Stimulated activated CD8-positive, alpha-beta memory T cell treated with anti-CD3 and anti-CD28 coated beads, Interleukin-15, amount 100 ng/mL, for 24 hours (primary cell): ENCODE measurements around the gene KIAA1217.

Source experiments
- DNase-seq: peaks from one replicate; pipeline ENCODE4 v3.0.0-alpha.2; 2020; ENCODE audit warnings: low read depth

Gene KIAA1217

DNA sequence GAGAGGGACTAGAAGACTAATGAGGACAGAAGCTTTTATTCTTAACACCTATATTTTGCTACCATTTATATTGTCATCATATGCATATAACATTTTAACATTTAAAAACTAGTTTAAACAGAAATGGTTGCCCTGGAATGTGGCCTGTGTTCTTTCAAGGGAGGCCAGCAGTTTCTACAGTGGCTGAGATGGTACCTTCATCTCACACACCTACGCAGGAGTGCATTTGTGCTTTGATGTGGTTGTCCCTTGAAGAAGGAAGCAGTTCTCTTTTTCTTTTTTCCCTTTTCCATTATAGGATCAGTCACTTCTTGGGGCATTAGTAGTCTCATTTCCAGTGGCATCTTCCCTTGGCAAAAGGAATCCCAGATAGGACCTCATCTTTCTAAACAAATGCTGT lies 38.9 kb downstream of the KIAA1217 start:
- no peak for DNase-seq

- no peak for DNase-seq
Observed at GRCh38 chr10:24249829-24250415, 41.0 kb downstream of the KIAA1217 start.

- DNase-seq: no peak
Observed at GRCh38 chr10:24251547-24251946, 42.6 kb downstream of the KIAA1217 start.

GRCh38 chr10:24254180-24254579 lies 45.2 kb downstream of the KIAA1217 start:
- DNase-seq: no peak

DNA sequence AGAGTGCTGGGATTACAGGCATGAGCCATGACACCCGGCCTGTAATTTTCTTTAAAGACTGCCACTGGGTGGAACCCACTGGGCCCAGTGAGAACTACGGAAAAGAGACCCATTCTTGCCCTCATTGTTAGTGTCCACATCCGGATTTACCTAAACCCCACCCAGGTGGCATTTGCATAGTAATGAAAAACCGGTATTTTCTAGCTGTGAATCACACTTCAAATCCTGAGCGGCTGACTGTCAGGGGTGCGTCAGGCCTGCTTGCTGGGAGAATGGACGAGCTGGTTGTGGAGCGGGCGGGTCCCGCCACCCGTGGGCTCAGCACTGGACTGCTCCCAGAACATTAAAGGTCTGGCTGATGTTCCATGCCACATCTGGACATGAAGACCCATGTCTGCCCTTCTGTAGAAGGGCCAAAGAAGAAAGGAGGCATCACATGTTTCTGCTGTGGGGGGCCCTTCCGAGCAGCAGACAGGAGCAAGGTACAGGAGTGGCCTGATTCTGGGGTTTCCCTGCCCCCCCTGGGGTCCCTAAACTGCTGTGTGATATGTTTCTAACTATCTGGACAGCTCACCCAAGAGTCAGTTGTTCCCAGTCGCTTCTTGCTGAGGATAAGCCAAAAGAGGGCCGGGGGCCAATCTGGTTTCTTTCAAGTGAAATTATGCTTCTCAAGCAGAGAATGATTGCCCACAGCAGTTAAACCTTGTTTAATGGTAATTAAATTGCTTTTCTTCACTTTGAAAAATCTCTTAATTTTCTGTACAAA lies 46.4 kb downstream of the KIAA1217 start:
- no peak for DNase-seq

DNA sequence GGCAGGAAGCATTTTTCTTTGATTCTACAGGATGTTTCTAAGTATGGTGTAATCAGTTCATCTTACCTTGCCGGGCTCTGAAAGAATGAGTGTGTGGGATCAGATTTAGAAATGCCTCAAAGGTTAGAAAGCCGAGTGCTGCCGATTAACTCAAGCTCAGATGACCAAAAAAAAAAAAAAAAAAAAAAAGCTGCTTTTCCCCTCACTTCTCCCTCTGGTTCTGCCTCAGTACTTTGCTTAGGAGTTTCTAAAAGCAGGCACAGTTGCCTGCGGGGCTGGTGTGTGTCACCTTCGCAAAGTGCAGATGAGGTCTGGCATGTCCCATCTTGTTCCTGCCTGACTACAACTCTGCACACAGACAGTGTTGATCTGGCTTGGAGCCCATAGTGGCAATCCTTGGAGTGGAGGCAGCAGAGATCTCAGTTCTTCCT lies 47.0 kb downstream of the KIAA1217 start:
- no peak for DNase-seq

GRCh38 chr10:24256619-24257107 lies 47.7 kb downstream of the KIAA1217 start:
- DNase-seq: no peak

- no peak for DNase-seq
Observed at GRCh38 chr10:24257588-24257987, 48.6 kb downstream of the KIAA1217 start.

GRCh38 chr10:24259365-24260130 lies 50.6 kb downstream of the KIAA1217 start:
- no peak for DNase-seq

- no peak for DNase-seq
Observed at GRCh38 chr10:24261627-24262026, 52.7 kb downstream of the KIAA1217 start.

DNA sequence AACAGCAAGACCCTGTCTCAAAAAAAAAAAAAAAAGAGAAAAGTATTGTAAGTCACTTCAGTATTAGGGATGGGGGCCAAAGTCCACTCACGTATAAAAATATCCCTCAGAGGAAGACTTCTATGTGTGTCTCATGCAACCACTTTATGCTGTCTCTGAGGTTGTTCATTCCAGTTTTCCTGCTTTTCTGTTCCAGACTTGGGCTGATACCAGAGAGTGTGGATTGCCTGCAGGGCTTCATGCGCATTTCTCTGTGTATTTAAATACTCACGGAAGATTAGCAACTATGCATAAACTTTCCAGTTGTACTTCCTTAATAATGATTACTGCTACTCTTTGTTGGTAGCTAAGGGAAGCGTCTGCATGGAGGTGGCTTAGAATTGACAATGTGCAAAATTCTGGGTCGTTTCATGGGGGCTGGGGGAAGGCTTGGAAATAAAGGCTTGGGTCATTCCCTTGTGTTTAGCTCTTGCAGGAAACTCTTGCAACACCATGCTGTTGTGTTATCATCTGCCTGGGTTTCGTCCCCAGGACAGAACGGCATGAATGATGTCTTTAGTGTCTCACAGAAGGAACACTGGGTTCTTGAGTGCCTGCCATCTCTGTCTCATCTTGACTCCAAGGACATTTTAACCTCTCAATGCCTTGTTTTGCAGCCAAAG lies 54.1 kb downstream of the KIAA1217 start:
- DNase-seq: no peak

DNA sequence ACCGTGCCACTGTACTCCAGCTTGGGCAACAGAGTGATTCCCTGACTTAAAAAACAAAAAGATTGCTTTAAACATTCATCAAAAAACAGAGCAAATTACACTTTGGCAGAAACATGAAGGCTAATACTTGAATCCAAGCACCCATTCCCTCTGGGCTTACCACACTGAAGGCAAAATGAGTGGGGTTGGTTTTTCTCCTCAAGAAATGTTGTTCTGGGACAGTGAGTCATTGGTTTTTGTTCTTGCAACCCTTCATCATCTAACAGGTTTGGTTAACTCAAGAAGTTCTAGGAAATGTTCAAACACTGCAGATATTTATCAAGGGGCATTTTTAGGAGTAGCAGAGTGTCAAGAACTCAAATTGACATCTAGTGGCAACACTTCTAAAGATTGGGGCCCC lies 60.5 kb downstream of the KIAA1217 start:
- DNase-seq: no peak

DNA sequence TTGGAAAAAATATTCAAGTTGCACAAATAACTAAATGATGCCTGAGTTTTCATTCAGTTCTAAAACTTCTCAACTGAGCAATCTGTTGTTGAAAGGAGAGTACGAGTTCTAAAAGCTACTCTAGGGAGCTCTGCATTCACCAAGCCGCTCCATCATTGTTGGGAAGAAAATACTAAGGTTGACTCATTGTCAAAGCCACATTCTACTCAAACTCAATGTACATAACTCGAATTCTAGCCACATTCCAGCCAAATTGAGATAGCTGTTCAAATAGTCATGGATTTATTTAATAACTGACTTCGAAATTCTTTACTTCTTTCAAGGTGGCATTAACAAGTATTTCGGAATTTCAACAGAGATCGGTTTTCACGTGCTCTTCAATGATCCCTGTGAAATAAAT lies 63.4 kb downstream of the KIAA1217 start:
- DNase-seq: no peak

DNA sequence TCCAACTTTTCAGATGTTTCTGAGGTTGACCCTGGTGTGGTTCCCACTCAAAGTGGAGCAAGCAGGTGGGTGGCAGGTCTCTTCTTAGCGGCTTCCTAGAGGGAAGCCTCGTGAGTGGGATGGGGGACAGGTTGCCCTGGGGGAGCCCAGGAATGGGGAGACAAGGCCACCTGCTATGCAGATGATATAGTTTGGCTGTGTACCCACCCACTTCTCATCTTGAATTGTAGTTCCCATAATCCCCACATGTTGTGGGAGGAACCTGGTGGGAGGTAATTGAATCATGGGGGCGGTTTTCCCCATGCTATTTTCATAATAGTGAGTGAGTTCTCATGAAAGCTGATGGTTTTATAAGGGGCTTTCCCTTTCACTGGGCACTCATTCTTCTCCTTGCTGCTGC lies 68.3 kb downstream of the KIAA1217 start:
- DNase-seq: no peak

GRCh38 chr10:24277771-24278170 lies 68.8 kb downstream of the KIAA1217 start:
- no peak for DNase-seq

GRCh38 chr10:24278176-24278889 lies 69.4 kb downstream of the KIAA1217 start:
- no peak for DNase-seq

GRCh38 chr10:24279166-24279565 lies 70.2 kb downstream of the KIAA1217 start:
- DNase-seq: no peak

DNA sequence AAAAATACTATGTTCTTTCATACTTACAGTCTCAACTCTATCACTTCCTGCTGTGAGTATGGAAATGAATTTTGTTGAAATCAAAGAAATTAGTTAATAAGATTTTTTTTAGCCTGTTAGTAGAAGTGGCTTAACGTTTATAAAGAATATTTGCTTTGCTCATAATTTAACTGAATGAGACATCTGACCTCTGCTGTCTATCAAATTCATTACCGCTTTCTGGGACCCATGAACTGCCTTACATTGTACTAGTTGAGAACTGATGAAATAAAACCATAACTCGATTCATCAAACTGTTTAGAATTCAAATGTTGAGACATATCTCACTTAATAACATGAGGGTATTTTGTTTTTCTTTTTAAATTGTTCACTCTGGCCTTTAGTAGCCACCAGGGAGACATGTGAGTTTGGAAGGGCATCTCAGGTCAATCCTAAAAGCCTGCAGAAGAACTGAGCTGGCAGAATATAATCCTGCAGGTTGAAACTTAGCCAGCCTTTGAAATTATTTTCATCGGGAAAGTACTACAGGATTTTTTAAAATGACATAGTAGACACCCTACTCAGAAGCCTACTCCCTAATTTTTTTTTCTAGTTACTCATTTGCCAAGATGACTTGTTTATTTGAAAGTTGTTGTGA lies 78.7 kb downstream of the KIAA1217 start:
- no peak for DNase-seq

- no peak for DNase-seq
Observed at GRCh38 chr10:24288581-24288980, 79.6 kb downstream of the KIAA1217 start.

DNA sequence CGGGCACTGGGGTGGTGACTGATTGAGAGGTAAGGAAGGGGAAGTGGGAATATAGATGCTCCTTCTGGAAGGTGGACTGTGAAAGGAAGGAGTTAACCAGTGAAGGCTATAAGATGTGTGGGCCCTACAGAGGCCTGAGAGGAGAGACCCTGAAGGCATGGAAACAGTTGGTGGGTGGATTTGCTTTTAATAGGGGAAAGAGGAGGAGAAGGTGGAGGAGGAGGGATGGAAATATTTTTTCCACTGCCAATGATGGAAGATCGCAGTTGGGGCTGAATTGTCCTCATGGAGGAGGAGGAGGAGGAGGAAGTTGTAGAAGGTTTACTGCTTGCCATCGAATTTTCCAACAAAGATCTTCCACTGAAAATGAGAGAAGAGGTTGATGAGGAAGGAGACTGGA lies 80.3 kb downstream of the KIAA1217 start:
- DNase-seq: no peak
